Neuronal stem cell (in vitro differentiated cells): ENCODE measurements around the gene CDK18.

Experiments used
- DNase-seq: peaks from one replicate; pipeline ENCODE4 v3.0.0-alpha.2; 2013; ENCODE audit warnings: low spot score
- H2AFZ ChIP-seq: one replicate; pipeline ENCODE4 v1.6.1; 2013; ENCODE audit warnings: mild to moderate bottlenecking, low read length, inconsistent platforms
- H2AK5ac ChIP-seq: 2 replicates; pipeline ENCODE4 v1.6.1; 2013; ENCODE audit warnings: low read depth, mild to moderate bottlenecking, inconsistent platforms, low read length, moderate library complexity, mixed read lengths
- H2BK120ac ChIP-seq: 2 replicates; pipeline ENCODE4 v1.6.1; 2013; ENCODE audit warnings: low read depth, mild to moderate bottlenecking, inconsistent platforms, low read length, moderate library complexity, mixed read lengths
- H2BK12ac ChIP-seq: one replicate; pipeline ENCODE4 v1.6.1; 2013; ENCODE audit warnings: low read length, inconsistent platforms
- H2BK15ac ChIP-seq: 2 replicates; pipeline ENCODE4 v1.6.1; 2013; ENCODE audit warnings: mild to moderate bottlenecking, low read length, inconsistent platforms, mixed read lengths
- H2BK5ac ChIP-seq: one replicate; pipeline ENCODE4 v1.6.1; 2013; ENCODE audit warnings: inconsistent platforms, mild to moderate bottlenecking, low read length, moderate library complexity
- H3K14ac ChIP-seq: one replicate; pipeline ENCODE4 v1.6.1; 2013; ENCODE audit warnings: low read length, inconsistent platforms
- H3K18ac ChIP-seq: 2 replicates; pipeline ENCODE4 v1.6.1; 2013; ENCODE audit warnings: low read length, inconsistent platforms
- H3K23ac ChIP-seq: 2 replicates; pipeline ENCODE4 v1.6.1; 2013; ENCODE audit warnings: low read depth, mild to moderate bottlenecking, mixed read lengths, low read length, inconsistent platforms; ENCODE audit not compliant: poor library complexity
- H3K27ac ChIP-seq: replicated peaks from 3 replicates; pipeline ENCODE4 v1.5.1; 2013; ENCODE audit warnings: low read length, inconsistent platforms
- H3K27me3 ChIP-seq, 3 experiments: 2 replicates each; pipeline ENCODE4 v1.6.1; 2013; ENCODE audit warnings: low read length in 3 of 3, mild to moderate bottlenecking in 2 of 3, inconsistent platforms in 1 of 3, low read depth in 1 of 3, mixed read lengths in 1 of 3, moderate library complexity in 1 of 3; ENCODE audit not compliant: control insufficient read depth in 3 of 3, insufficient read depth in 3 of 3
- H3K36me3 ChIP-seq, 2 donors: replicated peaks in 1 of 2; 2 replicates each; pipeline ENCODE4 v1.6.1; 2013; ENCODE audit warnings: low read length in 2 of 2; ENCODE audit not compliant: control insufficient read depth in 2 of 2, insufficient read depth in 2 of 2
- H3K4ac ChIP-seq: 2 replicates; pipeline ENCODE4 v1.6.1; 2013; ENCODE audit warnings: inconsistent platforms, mild to moderate bottlenecking, low read length, moderate library complexity
- H3K4me1 ChIP-seq, 2 donors: 1 replicate in 1 of 2; 2 replicates in 1 of 2; pipeline ENCODE4 v1.6.1; 2013; ENCODE audit warnings: low read length in 2 of 2, low read depth in 1 of 2; ENCODE audit not compliant: control insufficient read depth in 2 of 2, insufficient read depth in 1 of 2
- H3K4me2 ChIP-seq: one replicate; pipeline ENCODE4 v1.6.1; 2013; ENCODE audit warnings: mild to moderate bottlenecking, low read length, inconsistent platforms; ENCODE audit not compliant: insufficient read depth, poor library complexity, severe bottlenecking
- H3K4me3 ChIP-seq, 2 donors: 2 replicates each; pipeline ENCODE4 v1.5.1; 2013; ENCODE audit warnings: low read length in 2 of 2, mild to moderate bottlenecking in 2 of 2, inconsistent platforms in 1 of 2, moderate library complexity in 1 of 2
- H3K79me1 ChIP-seq: one replicate; pipeline ENCODE4 v1.6.1; 2013; ENCODE audit warnings: low read depth, mild to moderate bottlenecking, inconsistent platforms, low read length, moderate library complexity
- H3K9ac ChIP-seq: one replicate; pipeline ENCODE4 v1.6.1; 2013; ENCODE audit warnings: mild to moderate bottlenecking, low read depth, low read length, inconsistent platforms; ENCODE audit not compliant: poor library complexity
- H3K9me3 ChIP-seq, 2 donors: replicated peaks in 1 of 2; 2 replicates each; pipeline versions ENCODE3 to v1.6.1; 2013; ENCODE audit warnings: low read length in 2 of 2, mild to moderate bottlenecking in 2 of 2, inconsistent platforms in 1 of 2, low read depth in 1 of 2, mixed read lengths in 1 of 2, moderate library complexity in 1 of 2; ENCODE audit not compliant: control insufficient read depth in 2 of 2, insufficient read depth in 1 of 2
- H4K8ac ChIP-seq: one replicate; pipeline ENCODE4 v1.6.1; 2013; ENCODE audit warnings: low read depth, mild to moderate bottlenecking, inconsistent platforms, low read length, moderate library complexity
- H4K91ac ChIP-seq: one replicate; pipeline ENCODE4 v1.6.1; 2013; ENCODE audit warnings: low read length, low read depth, mild to moderate bottlenecking, inconsistent platforms; ENCODE audit not compliant: poor library complexity
- WGBS, 2 donors: extraction: QIAGEN DNeasy Blood & Tissue Kit; methylation state at CpG; one replicate each; pipeline ENCODE4 v1.1.7; 2013; ENCODE audit warnings: missing lambda C conversion rate in 2 of 2, mixed read lengths in 1 of 2; ENCODE audit not compliant: insufficient read length in 2 of 2, insufficient replicate concordance in 1 of 2; ENCODE audit errors: extremely low coverage in 2 of 2; 5-methylcytosine and 5-hydroxymethylcytosine counted together

The CDK18 gene

GRCh38 chr1:205483372-205483771, 21.1 kb upstream of the CDK18 start:
- Histone ChIP-seq H4K8ac (no peak overlapping the region), H2AK5ac (peak overlapping the region; percentile 5), H3K36me3 (no peaks in the 10 kb centered on the region), H3K9me3 (no peaks in the 10 kb centered on the region), H3K23ac (no peak overlapping the region), H3K27ac (no peak overlapping the region), H3K4ac (no peak overlapping the region), H3K4me2 (no peak overlapping the region), H2BK5ac (no peak overlapping the region), H3K18ac (peak overlapping the region; percentile 51), H2BK12ac (no peak overlapping the region), H4K91ac (no peak overlapping the region), H2AFZ (no peak overlapping the region), H2BK120ac (no peak overlapping the region), H3K14ac (no peak overlapping the region), H3K79me1 (no peaks in the 10 kb centered on the region), H3K4me3 (no peak overlapping the region), H3K4me1 (peaks cover 0 to 19% of the 10 kb centered on the region in 2 donors), H3K27me3 (peaks cover 0 to 41% (median 0%) of the 10 kb centered on the region in 3 experiments), H2BK15ac (no peak overlapping the region), H3K9ac (no peak overlapping the region)
- no CpG with 5 or more reads among the region's 2 CpGs for WGBS, 2 donors
- no peak for DNase-seq

- no peak overlapping the region for H3K4ac ChIP-seq
- peak; percentile 77 for DNase-seq
- peak overlapping the region; percentile 87 for H2BK12ac ChIP-seq
- no peak overlapping the region for H3K4me2 ChIP-seq
- no peak overlapping the region for H2AK5ac ChIP-seq
- no CpG with 5 or more reads among the region's 13 CpGs for WGBS, 2 donors
- H3K27me3 ChIP-seq, result peaks cover 0 to 52% (median 0%) of the 10 kb centered on the region in 3 experiments
- no peak overlapping the region for H3K4me3 ChIP-seq
- H4K8ac ChIP-seq, result no peak overlapping the region
- H3K23ac ChIP-seq, result no peak overlapping the region
- H2BK15ac ChIP-seq, result no peak overlapping the region
- H3K27ac ChIP-seq, result no peak overlapping the region
- H3K14ac ChIP-seq, result no peak overlapping the region
- no peaks in the 10 kb centered on the region for H3K9me3 ChIP-seq
- H2BK120ac ChIP-seq, result no peak overlapping the region
- H3K79me1 ChIP-seq, result no peaks in the 10 kb centered on the region
- no peak overlapping the region for H4K91ac ChIP-seq
- no peak overlapping the region for H2BK5ac ChIP-seq
- peak overlapping the region; percentile 29 for H3K18ac ChIP-seq
- peaks cover 0 to 19% of the 10 kb centered on the region in 2 donors for H3K4me1 ChIP-seq
- no peak overlapping the region for H3K9ac ChIP-seq
- no peaks in the 10 kb centered on the region for H3K36me3 ChIP-seq
- no peak overlapping the region for H2AFZ ChIP-seq
Observed at GRCh38 chr1:205484985-205485967, 19.2 kb upstream of the CDK18 start.

- no peaks in the 10 kb centered on the region for H3K9me3 ChIP-seq
- WGBS, 2 donors, result no CpG with 5 or more reads among the region's 6 CpGs
- H3K36me3 ChIP-seq, result no peaks in the 10 kb centered on the region
- no peak overlapping the region for H2AFZ ChIP-seq
- H3K18ac ChIP-seq, result no peak overlapping the region
- H3K4me1 ChIP-seq, result peaks cover 0 to 16% of the 10 kb centered on the region in 2 donors
- H4K91ac ChIP-seq, result no peak overlapping the region
- H2BK12ac ChIP-seq, result no peak overlapping the region
- H3K4ac ChIP-seq, result no peak overlapping the region
- no peak overlapping the region for H3K4me2 ChIP-seq
- no peak overlapping the region for H3K4me3 ChIP-seq
- peaks cover 0 to 55% (median 0%) of the 10 kb centered on the region in 3 experiments for H3K27me3 ChIP-seq
- H2BK120ac ChIP-seq, result no peak overlapping the region
- no peak overlapping the region for H2BK15ac ChIP-seq
- no peak overlapping the region for H3K14ac ChIP-seq
- no peak overlapping the region for H3K23ac ChIP-seq
- H3K79me1 ChIP-seq, result no peaks in the 10 kb centered on the region
- no peak overlapping the region for H2AK5ac ChIP-seq
- H3K9ac ChIP-seq, result no peak overlapping the region
- H2BK5ac ChIP-seq, result no peak overlapping the region
- H4K8ac ChIP-seq, result no peak overlapping the region
- no peak for DNase-seq
- H3K27ac ChIP-seq, result no peak overlapping the region
Observed at GRCh38 chr1:205486258-205486657, 18.2 kb upstream of the CDK18 start.

- Histone ChIP-seq H3K14ac (no peak overlapping the region), H3K4me2 (no peak overlapping the region), H2BK15ac (no peak overlapping the region), H2BK5ac (no peak overlapping the region), H3K18ac (no peak overlapping the region), H2BK12ac (no peak overlapping the region), H3K27me3 (peaks cover 0 to 55% (median 0%) of the 10 kb centered on the region in 3 experiments), H2AK5ac (no peak overlapping the region), H3K79me1 (no peaks in the 10 kb centered on the region), H3K36me3 (no peaks in the 10 kb centered on the region), H4K91ac (no peak overlapping the region), H3K23ac (no peak overlapping the region), H3K9me3 (no peaks in the 10 kb centered on the region), H3K4me3 (no peak overlapping the region), H3K4ac (no peak overlapping the region), H3K27ac (no peak overlapping the region), H4K8ac (no peak overlapping the region), H2AFZ (no peak overlapping the region), H3K4me1 (peaks cover 0 to 10% of the 10 kb centered on the region in 2 donors), H3K9ac (no peak overlapping the region), H2BK120ac (no peak overlapping the region)
- no CpG with 5 or more reads among the region's 9 CpGs for WGBS, 2 donors
- peak; percentile 66 for DNase-seq
Observed at GRCh38 chr1:205488074-205488723, 16.3 kb upstream of the CDK18 start.
